MCF 10A (cell line): ENCODE measurements around the gene GFOD1. TPM values are rescaled to one million over a fixed set of nuclear protein-coding genes. Genes with fewer than 3 reads are reported as not detected.

ENCODE experiments used
- BruUV-seq: library from RNA; stranded (reverse); fragments of 400-500 nt; replicated peaks from 2 replicates; lab custom pipeline; 2021; lab: Mats Ljungman, UMichigan
- CTCF ChIA-PET: fragments of 300-600 bp; sonication (Branson Sonifier 250); formaldehyde crosslinking; extraction: SDS; loops from one replicate; lab custom pipeline; 2021; ENCODE audit warnings: antibody characterized with exemption, inconsistent platforms; lab: Yijun Ruan, JAX
- POLR2A ChIA-PET: fragments of 300-600, 350-650 bp; sonication (Branson Sonifier 250); formaldehyde crosslinking; extraction: SDS; loops from one replicate; lab custom pipeline; 2020; ENCODE audit warnings: antibody characterized with exemption, inconsistent platforms; lab: Yijun Ruan, JAX
- DNase-seq: peaks from one replicate; pipeline ENCODE4 v3.0.0-alpha.2; 2018; ENCODE audit not compliant: unreplicated experiment
- H3K27ac Mint-ChIP-seq: one replicate; pipeline ENCODE4 v1.8.0; 2022; ENCODE audit warnings: mild to moderate bottlenecking, low read depth, mixed read lengths; ENCODE audit not compliant: unreplicated experiment
- H3K27me3 Mint-ChIP-seq: one replicate; pipeline ENCODE4 v1.8.0; 2022; ENCODE audit warnings: mixed read lengths; ENCODE audit not compliant: insufficient read depth, unreplicated experiment
- H3K36me3 Mint-ChIP-seq: one replicate; pipeline ENCODE4 v1.8.0; 2022; ENCODE audit warnings: mild to moderate bottlenecking, moderate library complexity, mixed read lengths; ENCODE audit not compliant: insufficient read depth, unreplicated experiment
- H3K4me1 Mint-ChIP-seq: one replicate; pipeline ENCODE4 v1.8.0; 2022; ENCODE audit warnings: mixed read lengths; ENCODE audit not compliant: insufficient read depth, unreplicated experiment
- H3K4me3 Mint-ChIP-seq: one replicate; pipeline ENCODE4 v1.8.0; 2022; ENCODE audit warnings: mild to moderate bottlenecking, moderate library complexity, mixed read lengths; ENCODE audit not compliant: unreplicated experiment
- H3K9me3 Mint-ChIP-seq: one replicate; pipeline ENCODE4 v1.8.0; 2022; ENCODE audit warnings: mixed read lengths; ENCODE audit not compliant: unreplicated experiment
- intact Hi-C: fragments of 100-400 bp; cut with micrococcal nuclease; formaldehyde crosslinking; loops from 2 replicates; pipeline ENCODE4 v1.14.1; 2022
- total RNA-seq: library from RNA; stranded (reverse); gene quantifications from 2 replicates; pipeline ENCODE4 v1.2.3, GENCODE V29; 2022
- TF ChIP-seq, protein P1 (sequence below): fragments of 200-600 bp; IDR thresholded peaks from one replicate; pipeline ENCODE4 v1.8.0; 2022; ENCODE audit warnings: antibody characterized with exemption, mild to moderate bottlenecking; ENCODE audit not compliant: unreplicated experiment

GFOD1 gene
- total RNA-seq, 1 experiment from 2014 or later = 9.5 TPM

- Mint-ChIP-seq H3K27me3 (no peaks in the 10 kb centered on the region), H3K36me3 (no peaks in the 10 kb centered on the region), H3K9me3 (no peaks in the 10 kb centered on the region), H3K4me1 (peaks cover 32% of the 10 kb centered on the region), H3K27ac (peak overlapping the region; percentile 55), H3K4me3 (no peak overlapping the region)
- TF ChIP-seq, protein P1, sequence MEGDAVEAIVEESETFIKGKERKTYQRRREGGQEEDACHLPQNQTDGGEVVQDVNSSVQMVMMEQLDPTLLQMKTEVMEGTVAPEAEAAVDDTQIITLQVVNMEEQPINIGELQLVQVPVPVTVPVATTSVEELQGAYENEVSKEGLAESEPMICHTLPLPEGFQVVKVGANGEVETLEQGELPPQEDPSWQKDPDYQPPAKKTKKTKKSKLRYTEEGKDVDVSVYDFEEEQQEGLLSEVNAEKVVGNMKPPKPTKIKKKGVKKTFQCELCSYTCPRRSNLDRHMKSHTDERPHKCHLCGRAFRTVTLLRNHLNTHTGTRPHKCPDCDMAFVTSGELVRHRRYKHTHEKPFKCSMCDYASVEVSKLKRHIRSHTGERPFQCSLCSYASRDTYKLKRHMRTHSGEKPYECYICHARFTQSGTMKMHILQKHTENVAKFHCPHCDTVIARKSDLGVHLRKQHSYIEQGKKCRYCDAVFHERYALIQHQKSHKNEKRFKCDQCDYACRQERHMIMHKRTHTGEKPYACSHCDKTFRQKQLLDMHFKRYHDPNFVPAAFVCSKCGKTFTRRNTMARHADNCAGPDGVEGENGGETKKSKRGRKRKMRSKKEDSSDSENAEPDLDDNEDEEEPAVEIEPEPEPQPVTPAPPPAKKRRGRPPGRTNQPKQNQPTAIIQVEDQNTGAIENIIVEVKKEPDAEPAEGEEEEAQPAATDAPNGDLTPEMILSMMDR = no peak
- ChIA-PET CTCF (interaction anchor here (0.6 to 1.9 kb wide), 3 partner anchors 19 to 262 kb away, joined by 3 to 5 read pairs (median 3); no protein-coding TSS in a partner anchor), POLR2A (interaction anchor here (0.7 to 2.2 kb wide), 6 partner anchors 29 to 219 kb away, joined by 3 to 10 read pairs (median 4); partner anchors contain the start of genes GFOD1, SIRT5 and TBC1D7)
- intact Hi-C loops = loop anchor here (5.0 kb wide), 1 partner anchor 131 kb away; the partner anchor contains the start of gene GFOD1
- DNase-seq = peak; percentile 7
- BruUV-seq = no TSS peak
Observed at GRCh38 chr6:13355999-13356785, 131.2 kb downstream of the GFOD1 start.

- ChIA-PET POLR2A (interaction anchor here (0.6 to 2.2 kb wide), 9 partner anchors 13 to 220 kb away, joined by 3 to 10 read pairs (median 4); partner anchors contain the start of genes GFOD1, SIRT5 and TBC1D7), CTCF (interaction anchor here (0.6 to 1.9 kb wide), 5 partner anchors 18 to 263 kb away, joined by 3 to 5 read pairs (median 3); no protein-coding TSS in a partner anchor)
- Mint-ChIP-seq H3K36me3 (no peaks in the 10 kb centered on the region), H3K27ac (peak overlapping the region; percentile 55), H3K27me3 (no peaks in the 10 kb centered on the region), H3K4me1 (peaks cover 32% of the 10 kb centered on the region), H3K4me3 (no peak overlapping the region), H3K9me3 (no peaks in the 10 kb centered on the region)
- TF ChIP-seq, protein P1 = no peak
- intact Hi-C loops = loop anchor here (5.0 kb wide), 1 partner anchor 132 kb away; the partner anchor contains the start of gene GFOD1
- peak; percentile 69 for DNase-seq
- no TSS peak for BruUV-seq
Observed at GRCh38 chr6:13355043-13355945, 132.1 kb downstream of the GFOD1 start.

GRCh38 chr6:13354331-13355042, 132.9 kb downstream of the GFOD1 start:
- Mint-ChIP-seq H3K27me3 (no peaks in the 10 kb centered on the region), H3K4me3 (no peak overlapping the region), H3K36me3 (no peaks in the 10 kb centered on the region), H3K27ac (no peak overlapping the region), H3K4me1 (peaks cover 32% of the 10 kb centered on the region), H3K9me3 (no peaks in the 10 kb centered on the region)
- BruUV-seq = no TSS peak
- TF ChIP-seq, protein P1 = no peak
- intact Hi-C loops = loop anchor here (5.0 kb wide), 1 partner anchor 133 kb away; the partner anchor contains the start of gene GFOD1
- POLR2A ChIA-PET = interaction anchor here (0.9 to 2.2 kb wide), 4 partner anchors 17 to 220 kb away, joined by 4 to 10 read pairs (median 5); partner anchors contain the start of genes GFOD1 and SIRT5
- CTCF ChIA-PET = interaction anchor here (0.6 to 1.9 kb wide), 7 partner anchors 11 to 1170 kb away, joined by 3 to 5 read pairs (median 3); partner anchors contain the start of gene SIRT5
- DNase-seq = peak; percentile 27
